Measurements from ENCODE around the gene CNOT4. TPM values are rescaled to one million over a fixed set of nuclear protein-coding genes. Genes with fewer than 3 reads are reported as not detected.

Gene CNOT4
- total RNA-seq, 2 donors from 2014 or later: 19.0 to 44.7 TPM

- H3K27me3 ChIP-seq (replicated peaks; ENCODE audit: insufficient read depth): no peaks in the 10 kb centered on the region
- no peak overlapping the region for H3K27ac ChIP-seq
- no peaks in the 10 kb centered on the region for H3K36me3 ChIP-seq
- DNase-seq (ENCODE audit: low spot score): no peak
- H3K9me3 ChIP-seq: no peaks in the 10 kb centered on the region
- H3K4me1 ChIP-seq (replicated peaks): no peaks in the 10 kb centered on the region
- TF ChIP-seq POLR2AphosphoS5 (IDR thresholded peaks at IDR 0.05): no peak
- TF ChIP-seq POLR2A (IDR thresholded peaks at IDR 0.05): no peak
- no peak for TF ChIP-seq CTCF (IDR thresholded peaks at IDR 0.05)
- WGBS: 91% methylated on average over 4 of the region's 4 CpGs
- H3K4me3 ChIP-seq: no peak overlapping the region
- intact Hi-C loops (cut with DNase I): no loop called here
These were observed 15.5 kb upstream of the CNOT4 start for GRCh38 chr7:135525426-135525825.

GRCh38 chr7:135523146-135523545 is 13.2 kb upstream of the CNOT4 start:
- Histone ChIP-seq H3K27me3 (replicated peaks; ENCODE audit: insufficient read depth) (no peaks in the 10 kb centered on the region), H3K4me1 (replicated peaks) (no peaks in the 10 kb centered on the region), H3K9me3 (no peaks in the 10 kb centered on the region), H3K36me3 (no peaks in the 10 kb centered on the region), H3K4me3 (no peak overlapping the region), H3K27ac (no peak overlapping the region)
- intact Hi-C loops (cut with DNase I): no loop called here
- DNase-seq (ENCODE audit: low spot score): no peak
- WGBS: 94% methylated on average over 1 of the region's 1 CpG
- TF ChIP-seq POLR2A (IDR thresholded peaks at IDR 0.05) (no peak), CTCF (IDR thresholded peaks at IDR 0.05) (no peak), POLR2AphosphoS5 (IDR thresholded peaks at IDR 0.05) (no peak)

GRCh38 chr7:135522509-135522908 is 12.6 kb upstream of the CNOT4 start:
- Histone ChIP-seq H3K27me3 (replicated peaks; ENCODE audit: insufficient read depth) (no peaks in the 10 kb centered on the region), H3K4me1 (replicated peaks) (no peaks in the 10 kb centered on the region), H3K27ac (no peak overlapping the region), H3K36me3 (no peaks in the 10 kb centered on the region), H3K9me3 (no peaks in the 10 kb centered on the region), H3K4me3 (no peak overlapping the region)
- TF ChIP-seq POLR2A (IDR thresholded peaks at IDR 0.05) (no peak), POLR2AphosphoS5 (IDR thresholded peaks at IDR 0.05) (no peak), CTCF (IDR thresholded peaks at IDR 0.05) (no peak)
- 84% methylated on average over 6 of the region's 6 CpGs for WGBS
- intact Hi-C loops (cut with DNase I): no loop called here
- DNase-seq (ENCODE audit: low spot score): no peak

GRCh38 chr7:135519871-135520270 is 10.0 kb upstream of the CNOT4 start:
- Histone ChIP-seq H3K27ac (no peak overlapping the region), H3K4me3 (no peak overlapping the region), H3K36me3 (no peaks in the 10 kb centered on the region), H3K9me3 (no peaks in the 10 kb centered on the region), H3K4me1 (replicated peaks) (no peaks in the 10 kb centered on the region), H3K27me3 (replicated peaks; ENCODE audit: insufficient read depth) (no peaks in the 10 kb centered on the region)
- TF ChIP-seq POLR2A (IDR thresholded peaks at IDR 0.05) (no peak), CTCF (IDR thresholded peaks at IDR 0.05) (no peak), POLR2AphosphoS5 (IDR thresholded peaks at IDR 0.05) (no peak)
- no peak for DNase-seq (ENCODE audit: low spot score)
- WGBS: 91% methylated on average over 4 of the region's 4 CpGs
- intact Hi-C loops (cut with DNase I): no loop called here

- TF ChIP-seq POLR2AphosphoS5 (IDR thresholded peaks at IDR 0.05) (no peak), CTCF (IDR thresholded peaks at IDR 0.05) (no peak), POLR2A (IDR thresholded peaks at IDR 0.05) (no peak)
- Histone ChIP-seq H3K27me3 (replicated peaks; ENCODE audit: insufficient read depth) (no peaks in the 10 kb centered on the region), H3K9me3 (no peaks in the 10 kb centered on the region), H3K27ac (no peak overlapping the region), H3K36me3 (no peaks in the 10 kb centered on the region), H3K4me3 (no peak overlapping the region), H3K4me1 (replicated peaks) (no peaks in the 10 kb centered on the region)
- DNase-seq (ENCODE audit: low spot score): no peak
- intact Hi-C loops (cut with DNase I): no loop called here
These were observed 9.4 kb upstream of the CNOT4 start for GRCh38 chr7:135519233-135519688.

Measured in prostate gland (tissue), 2 donors.